NCI-H345 treated with DMSO at 0.1 percent for 48 hours (cell line): Measurements from ENCODE around the gene BABAM2.
"Not testable (repeated sequence)": the region's sequence is repeated elsewhere in the genome, so short reads cannot be mapped to it uniquely, and the experiment has no call there.

Experiments used
- DNase-seq: peaks from one replicate; lab custom pipeline; 2025; ENCODE audit not compliant: unreplicated experiment; lab: John Stamatoyannopoulos, UW

Gene BABAM2

GRCh38 chr2:28366149-28366495 lies 475.6 kb downstream of the BABAM2 start:
- DNase-seq: no peak

GRCh38 chr2:28366496-28367282 lies 476.2 kb downstream of the BABAM2 start:
- DNase-seq: no peak

- no peak for DNase-seq
These were observed 477.3 kb downstream of the BABAM2 start for GRCh38 chr2:28367667-28368356.

GRCh38 chr2:28368357-28368798 lies 477.8 kb downstream of the BABAM2 start:
- no peak for DNase-seq

GRCh38 chr2:28369358-28369757 lies 478.8 kb downstream of the BABAM2 start:
- DNase-seq: no peak

GRCh38 chr2:28370354-28370753 lies 479.8 kb downstream of the BABAM2 start:
- no peak for DNase-seq

- not testable (repeated sequence) for DNase-seq
These were observed 481.2 kb downstream of the BABAM2 start for GRCh38 chr2:28371728-28372127.

- DNase-seq: no peak
These were observed 483.3 kb downstream of the BABAM2 start for GRCh38 chr2:28373854-28374253.

GRCh38 chr2:28374331-28374730 lies 483.8 kb downstream of the BABAM2 start:
- no peak for DNase-seq

GRCh38 chr2:28375236-28375635 lies 484.7 kb downstream of the BABAM2 start:
- DNase-seq: no peak

GRCh38 chr2:28375742-28376631 lies 485.5 kb downstream of the BABAM2 start:
- no peak for DNase-seq

- DNase-seq: no peak
These were observed 486.8 kb downstream of the BABAM2 start for GRCh38 chr2:28377195-28377816.

GRCh38 chr2:28377984-28378678 lies 487.6 kb downstream of the BABAM2 start:
- peak; percentile 8 for DNase-seq

- no peak for DNase-seq
These were observed 488.4 kb downstream of the BABAM2 start for GRCh38 chr2:28378679-28379584.

- no peak for DNase-seq
These were observed 489.7 kb downstream of the BABAM2 start for GRCh38 chr2:28380219-28380618.

GRCh38 chr2:28381225-28382180 lies 491.0 kb downstream of the BABAM2 start:
- no peak for DNase-seq

- DNase-seq: no peak
These were observed 492.2 kb downstream of the BABAM2 start for GRCh38 chr2:28382755-28383154.
